ENCODE results near the gene SYNM. TPM values are rescaled to one million over a fixed set of nuclear protein-coding genes. Genes with fewer than 3 reads are reported as not detected.
"Not testable (repeated sequence)": the region's sequence is repeated elsewhere in the genome, so short reads cannot be mapped to it uniquely, and the experiment has no call there.

Gene SYNM
- total and polyA plus RNA-seq, 3 experiments from 2014 or later, result 0.56 to 2.4 (median 2.3) TPM

- peak overlapping the region; percentile 65 to 80 (median 79) for H3K4me3 Mint-ChIP-seq
- Histone ChIP-seq H3K4me3 (ENCODE audit: low read length) (peak overlapping the region; percentile 37), H3K4me1 (ENCODE audit: insufficient read depth, low read length) (peaks cover 10% of the 10 kb centered on the region), H3K36me3 (ENCODE audit: insufficient read depth, low read length) (no peaks in the 10 kb centered on the region), H3K27ac (ENCODE audit: low read depth, low read length) (peak overlapping the region; percentile 47), H3K9me3 (ENCODE audit: low read length) (no peaks in the 10 kb centered on the region), H3K27me3 (ENCODE audit: insufficient read depth, low read length, poor library complexity, severe bottlenecking) (peaks cover 4% of the 10 kb centered on the region)
- H3K27me3 Mint-ChIP-seq, result peaks cover 6 to 31% of the 10 kb centered on the region in 2 donors
- CTCF ChIA-PET, result interaction anchor here (0.9 to 2.9 kb wide), 2 partner anchors 30 to 107 kb away, joined by 4 to 21 read pairs; no protein-coding TSS in a partner anchor
- POLR2A ChIA-PET, result no interaction called here
- peak in 3 of 5 donors; percentile 15 to 71 (median 33) for DNase-seq
- peaks cover 0 to 5% (median 0%) of the 10 kb centered on the region in 3 donors for H3K36me3 Mint-ChIP-seq
- H3K4me1 Mint-ChIP-seq, result peaks cover 17 to 61% (median 23%) of the 10 kb centered on the region in 3 donors
- no peaks in the 10 kb centered on the region for H3K9me3 Mint-ChIP-seq
- peak overlapping the region in 7 of 8 donors; percentile 77 to 92 (median 86) for H3K27ac Mint-ChIP-seq
These were observed 1.7 kb downstream of the SYNM start for GRCh38 chr15:99106417-99107220.

GRCh38 chr15:99108993-99109392 is 4.1 kb downstream of the SYNM start:
- Histone ChIP-seq H3K27me3 (ENCODE audit: insufficient read depth, low read length, poor library complexity, severe bottlenecking) (no peaks in the 10 kb centered on the region), H3K4me1 (ENCODE audit: insufficient read depth, low read length) (peaks cover 10% of the 10 kb centered on the region), H3K4me3 (ENCODE audit: low read length) (no peak overlapping the region), H3K9me3 (ENCODE audit: low read length) (no peaks in the 10 kb centered on the region), H3K27ac (ENCODE audit: low read depth, low read length) (no peak overlapping the region), H3K36me3 (ENCODE audit: insufficient read depth, low read length) (no peaks in the 10 kb centered on the region)
- ChIA-PET POLR2A (interaction anchor here (0.8 kb wide), 1 partner anchor 141 kb away, joined by 3 read pairs; no protein-coding TSS in a partner anchor), CTCF (no interaction called here)
- DNase-seq, result no peak
- Mint-ChIP-seq H3K36me3 (peaks cover 0 to 10% (median 0%) of the 10 kb centered on the region in 3 donors), H3K27me3 (peaks cover 2 to 16% of the 10 kb centered on the region in 2 donors), H3K4me1 (peaks cover 16 to 59% (median 23%) of the 10 kb centered on the region in 3 donors), H3K9me3 (no peaks in the 10 kb centered on the region), H3K27ac (peak overlapping the region in 2 of 8 donors; percentile 60 to 82), H3K4me3 (peak overlapping the region in 2 of 7 donors; percentile 17 to 35)

GRCh38 chr15:99109555-99110021 is 4.7 kb downstream of the SYNM start:
- Mint-ChIP-seq H3K27ac (peak overlapping the region in 3 of 8 donors; percentile 51 to 69 (median 60)), H3K27me3 (peaks cover 2 to 16% of the 10 kb centered on the region in 2 donors), H3K4me3 (peak overlapping the region in 1 of 7 donors; percentile 1), H3K4me1 (peaks cover 16 to 56% (median 23%) of the 10 kb centered on the region in 3 donors), H3K36me3 (peaks cover 0 to 12% (median 0%) of the 10 kb centered on the region in 3 donors), H3K9me3 (no peaks in the 10 kb centered on the region)
- H3K9me3 ChIP-seq (ENCODE audit: low read length), result no peaks in the 10 kb centered on the region
- H3K4me3 ChIP-seq (ENCODE audit: low read length), result no peak overlapping the region
- H3K4me1 ChIP-seq (ENCODE audit: insufficient read depth, low read length), result peaks cover 10% of the 10 kb centered on the region
- no peaks in the 10 kb centered on the region for H3K27me3 ChIP-seq (ENCODE audit: insufficient read depth, low read length, poor library complexity, severe bottlenecking)
- no peaks in the 10 kb centered on the region for H3K36me3 ChIP-seq (ENCODE audit: insufficient read depth, low read length)
- no peak overlapping the region for H3K27ac ChIP-seq (ENCODE audit: low read depth, low read length)
- ChIA-PET CTCF (interaction anchor here (1.6 kb wide), 1 partner anchor 9 kb away, joined by 4 read pairs; no protein-coding TSS in a partner anchor), POLR2A (no interaction called here)
- DNase-seq, result no peak

- Mint-ChIP-seq H3K4me1 (peaks cover 16 to 55% (median 23%) of the 10 kb centered on the region in 3 donors), H3K9me3 (no peaks in the 10 kb centered on the region), H3K4me3 (peak overlapping the region in 1 of 7 donors; percentile 1), H3K27me3 (peaks cover 2 to 16% of the 10 kb centered on the region in 2 donors), H3K27ac (peak overlapping the region in 3 of 8 donors; percentile 22 to 69 (median 60)), H3K36me3 (peaks cover 0 to 13% (median 0%) of the 10 kb centered on the region in 3 donors)
- ChIA-PET CTCF (interaction anchor here (0.5 to 1.6 kb wide), 2 partner anchors 10 to 104 kb away, joined by 3 to 4 read pairs; no protein-coding TSS in a partner anchor), POLR2A (no interaction called here)
- Histone ChIP-seq H3K27ac (ENCODE audit: low read depth, low read length) (no peak overlapping the region), H3K4me1 (ENCODE audit: insufficient read depth, low read length) (peaks cover 10% of the 10 kb centered on the region), H3K36me3 (ENCODE audit: insufficient read depth, low read length) (no peaks in the 10 kb centered on the region), H3K4me3 (ENCODE audit: low read length) (no peak overlapping the region), H3K27me3 (ENCODE audit: insufficient read depth, low read length, poor library complexity, severe bottlenecking) (no peaks in the 10 kb centered on the region), H3K9me3 (ENCODE audit: low read length) (no peaks in the 10 kb centered on the region)
- DNase-seq, result no peak
These were observed 5.2 kb downstream of the SYNM start for GRCh38 chr15:99110093-99110492.

GRCh38 chr15:99110581-99111320 is 5.9 kb downstream of the SYNM start:
- no peak for DNase-seq
- no peaks in the 10 kb centered on the region for H3K36me3 ChIP-seq (ENCODE audit: insufficient read depth, low read length)
- H3K9me3 Mint-ChIP-seq, result no peaks in the 10 kb centered on the region
- no peaks in the 10 kb centered on the region for H3K27me3 ChIP-seq (ENCODE audit: insufficient read depth, low read length, poor library complexity, severe bottlenecking)
- peak overlapping the region in 3 of 8 donors; percentile 11 to 43 (median 14) for H3K27ac Mint-ChIP-seq
- H3K27ac ChIP-seq (ENCODE audit: low read depth, low read length), result no peak overlapping the region
- H3K4me3 ChIP-seq (ENCODE audit: low read length), result no peak overlapping the region
- H3K4me1 Mint-ChIP-seq, result peaks cover 16 to 55% (median 23%) of the 10 kb centered on the region in 3 donors
- POLR2A ChIA-PET, result no interaction called here
- CTCF ChIA-PET, result interaction anchor here (0.5 to 1.6 kb wide), 2 partner anchors 10 to 104 kb away, joined by 3 to 4 read pairs; no protein-coding TSS in a partner anchor
- H3K9me3 ChIP-seq (ENCODE audit: low read length), result no peaks in the 10 kb centered on the region
- peaks cover 10% of the 10 kb centered on the region for H3K4me1 ChIP-seq (ENCODE audit: insufficient read depth, low read length)
- peaks cover 0 to 14% (median 0%) of the 10 kb centered on the region in 3 donors for H3K36me3 Mint-ChIP-seq
- peaks cover 2 to 16% of the 10 kb centered on the region in 2 donors for H3K27me3 Mint-ChIP-seq
- peak overlapping the region in 2 of 7 donors; percentile 15 to 17 for H3K4me3 Mint-ChIP-seq

GRCh38 chr15:99111641-99112040 is 6.8 kb downstream of the SYNM start:
- H3K4me1 ChIP-seq (ENCODE audit: insufficient read depth, low read length); H3K9me3 ChIP-seq (ENCODE audit: low read length); H3K27ac ChIP-seq (ENCODE audit: low read depth, low read length); H3K9me3 Mint-ChIP-seq; POLR2A ChIA-PET; H3K27me3 ChIP-seq (ENCODE audit: insufficient read depth, low read length, poor library complexity, severe bottlenecking); H3K4me3 ChIP-seq (ENCODE audit: low read length); H3K4me3 Mint-ChIP-seq; H3K27ac Mint-ChIP-seq; H3K36me3 ChIP-seq (ENCODE audit: insufficient read depth, low read length); DNase-seq: not testable (repeated sequence)
- Mint-ChIP-seq H3K4me1 (peaks cover 11 to 51% (median 19%) of the 10 kb centered on the region in 3 donors), H3K27me3 (peaks cover 0 to 11% of the 10 kb centered on the region in 2 donors), H3K36me3 (peaks cover 0 to 15% (median 0%) of the 10 kb centered on the region in 3 donors)
- CTCF ChIA-PET, result interaction anchor here (0.8 kb wide), 1 partner anchor 102 kb away, joined by 3 read pairs; no protein-coding TSS in a partner anchor

GRCh38 chr15:99113547-99114271 is 8.8 kb downstream of the SYNM start:
- peaks cover 5 to 30% (median 6%) of the 10 kb centered on the region in 3 donors for H3K4me1 Mint-ChIP-seq
- CTCF ChIA-PET, result no interaction called here
- Histone ChIP-seq H3K36me3 (ENCODE audit: insufficient read depth, low read length) (no peaks in the 10 kb centered on the region), H3K9me3 (ENCODE audit: low read length) (no peaks in the 10 kb centered on the region), H3K27ac (ENCODE audit: low read depth, low read length) (no peak overlapping the region), H3K4me3 (ENCODE audit: low read length) (no peak overlapping the region), H3K27me3 (ENCODE audit: insufficient read depth, low read length, poor library complexity, severe bottlenecking) (no peaks in the 10 kb centered on the region), H3K4me1 (ENCODE audit: insufficient read depth, low read length) (no peaks in the 10 kb centered on the region)
- POLR2A ChIA-PET, result no interaction called here
- no peak for DNase-seq
- no peak overlapping the region for H3K4me3 Mint-ChIP-seq
- H3K27me3 Mint-ChIP-seq, result peaks cover 0 to 5% of the 10 kb centered on the region in 2 donors
- peaks cover 0 to 20% (median 2%) of the 10 kb centered on the region in 3 donors for H3K36me3 Mint-ChIP-seq
- no peak overlapping the region for H3K27ac Mint-ChIP-seq
- no peaks in the 10 kb centered on the region for H3K9me3 Mint-ChIP-seq

All from CD8-positive, alpha-beta memory T cell (primary cell).